Caco-2 (cell line): ENCODE data around the gene MS4A6E. TPM values are rescaled to one million over a fixed set of nuclear protein-coding genes. Genes with fewer than 3 reads are reported as not detected.

ENCODE experiments used
- BruUV-seq: library from RNA; stranded (reverse); fragments of 400-500 nt; replicated peaks from 2 replicates; lab custom pipeline; 2021; lab: Mats Ljungman, UMichigan
- CTCF ChIA-PET: fragments of 300-600 bp; sonication (Branson Sonifier 250); formaldehyde crosslinking; loops from one replicate; lab custom pipeline; 2022; ENCODE audit warnings: antibody characterized with exemption; lab: Charles Lee
- POLR2A ChIA-PET: fragments of 300-600 bp; sonication (Branson Sonifier 250); formaldehyde crosslinking; loops from one replicate; lab custom pipeline; 2022; ENCODE audit warnings: antibody characterized with exemption; lab: Charles Lee
- DNase-seq, 2 experiments: peaks; one replicate each; pipeline versions ENCODE4 v3.0.0 to v3.0.0-alpha.2; 2020 to 2022
- H3K27me3 ChIP-seq: replicated peaks from 2 replicates; pipeline ENCODE4 v1.6.0; 2011; ENCODE audit warnings: low read length; ENCODE audit not compliant: control insufficient read depth, insufficient read depth
- H3K36me3 ChIP-seq: 2 replicates; pipeline ENCODE4 v1.5.1; 2011; ENCODE audit warnings: low read length; ENCODE audit not compliant: control insufficient read depth, insufficient read depth
- H3K4me1 ChIP-seq: fragments of 250-450 bp; sonication (Bioruptor Pico); 2 replicates; pipeline ENCODE4 v1.5.1; 2020; ENCODE audit warnings: mild to moderate bottlenecking
- H3K4me3 ChIP-seq: 2 replicates; pipeline ENCODE4 v1.5.1; 2011; ENCODE audit warnings: low read depth, mild to moderate bottlenecking, control low read depth, low read length
- H3K9me3 ChIP-seq: fragments of 250-450 bp; sonication (Bioruptor Pico); 2 replicates; pipeline ENCODE4 v1.5.1; 2020; ENCODE audit warnings: mild to moderate bottlenecking, moderate library complexity
- H3K27ac Mint-ChIP-seq: one replicate; pipeline ENCODE4 v1.8.0; 2022; ENCODE audit warnings: mixed read lengths; ENCODE audit not compliant: unreplicated experiment
- H3K27me3 Mint-ChIP-seq: one replicate; pipeline ENCODE4 v1.8.0; 2022; ENCODE audit warnings: mixed read lengths; ENCODE audit not compliant: insufficient read depth, unreplicated experiment
- H3K36me3 Mint-ChIP-seq: one replicate; pipeline ENCODE4 v1.8.0; 2022; ENCODE audit warnings: mild to moderate bottlenecking, mixed read lengths; ENCODE audit not compliant: insufficient read depth, unreplicated experiment
- H3K4me1 Mint-ChIP-seq: one replicate; pipeline ENCODE4 v1.8.0; 2022; ENCODE audit warnings: low read depth, mixed read lengths; ENCODE audit not compliant: unreplicated experiment
- H3K4me3 Mint-ChIP-seq: one replicate; pipeline ENCODE4 v1.8.0; 2022; ENCODE audit warnings: mild to moderate bottlenecking, moderate library complexity, mixed read lengths; ENCODE audit not compliant: unreplicated experiment
- H3K9me3 Mint-ChIP-seq: one replicate; pipeline ENCODE4 v1.8.0; 2022; ENCODE audit warnings: mixed read lengths; ENCODE audit not compliant: unreplicated experiment
- CTCF ChIP-seq, 2 experiments: fragments of 200-600 bp in 1 of 2; IDR thresholded peaks; 1 replicate in 1 of 2; 2 replicates in 1 of 2; pipeline versions ENCODE4 v1.5.1 to v1.8.0; 2011 to 2022; ENCODE audit warnings: antibody characterized with exemption in 1 of 2, control low read depth in 1 of 2, inconsistent platforms in 1 of 2, low read depth in 1 of 2, low read length in 1 of 2, mild to moderate bottlenecking in 1 of 2, moderate library complexity in 1 of 2; ENCODE audit not compliant: insufficient read depth in 1 of 2, severe bottlenecking in 1 of 2, unreplicated experiment in 1 of 2
- intact Hi-C: fragments of 100-400 bp; cut with micrococcal nuclease; formaldehyde crosslinking; loops from one replicate; pipeline ENCODE4 v1.10.0; 2022; ENCODE audit not compliant: unreplicated experiment
- total RNA-seq: library from RNA; stranded (reverse); gene quantifications from 2 replicates; pipeline ENCODE4 v1.2.3, GENCODE V29; 2022

MS4A6E gene
- total RNA-seq, 1 experiment from 2014 or later, result not detected

GRCh38 chr11:60332846-60333245, 5.8 kb downstream of the MS4A6E start:
- H3K9me3 Mint-ChIP-seq, result peaks cover 8% of the 10 kb centered on the region
- no peak for TF ChIP-seq CTCF (IDR thresholded peaks at IDR 0.05; ENCODE audit: insufficient read depth in 1 of 2, low read depth in 1 of 2, low read length in 1 of 2, severe bottlenecking in 1 of 2, unreplicated experiment in 1 of 2)
- H3K4me3 ChIP-seq, result no peak overlapping the region
- no peaks in the 10 kb centered on the region for H3K27me3 Mint-ChIP-seq
- DNase-seq, result no peak
- ChIA-PET CTCF (no interaction called here), POLR2A (no interaction called here)
- H3K27me3 ChIP-seq, result no peaks in the 10 kb centered on the region
- intact Hi-C loops, result no loop called here
- peaks cover 3% of the 10 kb centered on the region; the same call in 1 of the 2 replicates for H3K9me3 ChIP-seq
- no peak overlapping the region for H3K4me3 Mint-ChIP-seq
- no peaks in the 10 kb centered on the region for H3K36me3 Mint-ChIP-seq
- no peaks in the 10 kb centered on the region for H3K4me1 Mint-ChIP-seq
- no TSS peak for BruUV-seq
- H3K27ac Mint-ChIP-seq, result no peak overlapping the region
- H3K36me3 ChIP-seq, result no peaks in the 10 kb centered on the region
- no peaks in the 10 kb centered on the region for H3K4me1 ChIP-seq

DNA sequence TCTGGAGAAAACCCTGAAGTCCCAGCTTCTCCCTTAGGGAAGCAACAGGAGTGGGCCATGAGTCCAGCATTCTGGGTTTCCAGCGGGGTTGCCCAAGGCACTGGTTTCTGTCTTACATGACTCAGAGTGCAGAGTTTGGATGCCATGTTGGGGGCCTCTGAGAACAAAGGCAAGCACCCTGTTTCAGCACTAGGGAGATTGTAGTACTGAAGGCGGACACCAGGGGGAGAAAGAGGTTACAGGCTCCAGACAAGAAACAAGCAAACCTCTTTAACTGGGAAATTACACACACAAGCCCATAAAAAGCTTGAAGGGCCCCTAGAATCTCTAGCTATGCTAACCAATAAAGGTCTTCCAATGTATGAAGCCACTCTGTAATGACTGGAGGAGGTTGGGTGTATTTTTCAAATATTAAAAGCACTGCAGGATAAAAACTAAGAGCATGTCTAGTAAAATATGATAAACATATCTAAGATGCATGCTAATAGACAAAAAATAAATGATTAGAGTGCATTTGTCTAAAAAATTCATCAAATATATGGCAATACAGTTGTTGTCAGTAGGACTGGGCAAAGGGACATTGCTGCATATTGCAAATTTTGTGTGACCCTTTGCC, 7.1 kb downstream of the MS4A6E start:
- BruUV-seq, result no TSS peak
- no peaks in the 10 kb centered on the region for H3K4me1 ChIP-seq
- no peak overlapping the region for H3K4me3 ChIP-seq
- peak; percentile 70 to 82 for DNase-seq
- ChIA-PET CTCF (interaction anchor here (0.7 to 2.2 kb wide), 2 partner anchors 11 to 285 kb away, joined by 6 to 7 read pairs; no protein-coding TSS in a partner anchor), POLR2A (no interaction called here)
- no peaks in the 10 kb centered on the region for H3K4me1 Mint-ChIP-seq
- peak; percentile 81 to 85 for TF ChIP-seq CTCF (IDR thresholded peaks at IDR 0.05; ENCODE audit: insufficient read depth in 1 of 2, low read depth in 1 of 2, low read length in 1 of 2, severe bottlenecking in 1 of 2, unreplicated experiment in 1 of 2)
- no peaks in the 10 kb centered on the region for H3K27me3 Mint-ChIP-seq
- H3K9me3 Mint-ChIP-seq, result no peaks in the 10 kb centered on the region
- H3K36me3 Mint-ChIP-seq, result no peaks in the 10 kb centered on the region
- intact Hi-C loops, result loop anchor here (1.0 kb wide), 3 partner anchors 11 to 284 kb away; no protein-coding TSS in a partner anchor
- no peak overlapping the region for H3K27ac Mint-ChIP-seq
- no peak overlapping the region for H3K4me3 Mint-ChIP-seq
- H3K36me3 ChIP-seq, result no peaks in the 10 kb centered on the region
- H3K27me3 ChIP-seq, result no peaks in the 10 kb centered on the region
- peaks cover 3% of the 10 kb centered on the region; the same call in 1 of the 2 replicates for H3K9me3 ChIP-seq

DNA sequence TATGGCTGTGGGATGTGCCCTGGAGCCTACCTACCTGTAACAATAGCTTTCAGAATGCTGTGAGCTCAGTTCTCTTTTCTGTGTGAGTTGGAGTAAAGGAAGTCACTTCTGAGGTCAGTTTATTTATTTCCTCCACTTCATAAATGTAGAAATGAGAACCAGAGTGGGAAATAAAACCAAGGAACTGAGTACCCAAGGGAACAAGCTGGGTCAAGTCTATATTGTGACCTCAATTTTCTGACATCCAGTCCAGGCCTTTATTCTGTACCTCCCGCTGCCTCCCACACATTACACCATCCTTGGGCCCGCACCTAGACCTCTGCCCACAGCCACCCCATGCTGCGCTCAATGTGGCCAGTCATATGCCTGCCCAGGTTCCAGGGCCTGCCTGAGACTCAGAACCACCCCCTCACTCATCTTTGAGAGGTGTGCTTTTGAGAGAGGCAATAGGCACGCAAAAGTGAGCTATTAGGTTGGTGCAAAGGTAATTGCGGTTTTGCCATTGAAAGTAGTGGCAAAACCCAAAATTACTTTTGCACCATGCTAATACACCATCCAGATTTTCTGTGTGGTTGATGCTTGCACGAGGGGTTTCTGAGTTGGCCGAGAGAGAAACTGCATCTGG, 9.8 kb downstream of the MS4A6E start:
- TF ChIP-seq CTCF (IDR thresholded peaks at IDR 0.05; ENCODE audit: insufficient read depth in 1 of 2, low read depth in 1 of 2, low read length in 1 of 2, severe bottlenecking in 1 of 2, unreplicated experiment in 1 of 2), result no peak
- no TSS peak for BruUV-seq
- Mint-ChIP-seq H3K4me3 (no peak overlapping the region), H3K4me1 (no peaks in the 10 kb centered on the region), H3K9me3 (no peaks in the 10 kb centered on the region), H3K27me3 (no peaks in the 10 kb centered on the region), H3K36me3 (no peaks in the 10 kb centered on the region), H3K27ac (no peak overlapping the region)
- no peaks in the 10 kb centered on the region for H3K9me3 ChIP-seq
- H3K27me3 ChIP-seq, result no peaks in the 10 kb centered on the region
- ChIA-PET POLR2A (no interaction called here), CTCF (no interaction called here)
- no peak overlapping the region for H3K4me3 ChIP-seq
- H3K4me1 ChIP-seq, result no peaks in the 10 kb centered on the region
- H3K36me3 ChIP-seq, result no peaks in the 10 kb centered on the region
- intact Hi-C loops, result no loop called here
- no peak for DNase-seq
